GM18502 (cell line): Measurements from ENCODE around the gene NOXO1.

Source experiments
- ATAC-seq: cut with Tn5 transposase; IDR thresholded peaks from one replicate; pipeline ENCODE4 v1.9.1; 2021; ENCODE audit warnings: mild to moderate bottlenecking; ENCODE audit not compliant: unreplicated experiment, poor library complexity

NOXO1 gene

DNA sequence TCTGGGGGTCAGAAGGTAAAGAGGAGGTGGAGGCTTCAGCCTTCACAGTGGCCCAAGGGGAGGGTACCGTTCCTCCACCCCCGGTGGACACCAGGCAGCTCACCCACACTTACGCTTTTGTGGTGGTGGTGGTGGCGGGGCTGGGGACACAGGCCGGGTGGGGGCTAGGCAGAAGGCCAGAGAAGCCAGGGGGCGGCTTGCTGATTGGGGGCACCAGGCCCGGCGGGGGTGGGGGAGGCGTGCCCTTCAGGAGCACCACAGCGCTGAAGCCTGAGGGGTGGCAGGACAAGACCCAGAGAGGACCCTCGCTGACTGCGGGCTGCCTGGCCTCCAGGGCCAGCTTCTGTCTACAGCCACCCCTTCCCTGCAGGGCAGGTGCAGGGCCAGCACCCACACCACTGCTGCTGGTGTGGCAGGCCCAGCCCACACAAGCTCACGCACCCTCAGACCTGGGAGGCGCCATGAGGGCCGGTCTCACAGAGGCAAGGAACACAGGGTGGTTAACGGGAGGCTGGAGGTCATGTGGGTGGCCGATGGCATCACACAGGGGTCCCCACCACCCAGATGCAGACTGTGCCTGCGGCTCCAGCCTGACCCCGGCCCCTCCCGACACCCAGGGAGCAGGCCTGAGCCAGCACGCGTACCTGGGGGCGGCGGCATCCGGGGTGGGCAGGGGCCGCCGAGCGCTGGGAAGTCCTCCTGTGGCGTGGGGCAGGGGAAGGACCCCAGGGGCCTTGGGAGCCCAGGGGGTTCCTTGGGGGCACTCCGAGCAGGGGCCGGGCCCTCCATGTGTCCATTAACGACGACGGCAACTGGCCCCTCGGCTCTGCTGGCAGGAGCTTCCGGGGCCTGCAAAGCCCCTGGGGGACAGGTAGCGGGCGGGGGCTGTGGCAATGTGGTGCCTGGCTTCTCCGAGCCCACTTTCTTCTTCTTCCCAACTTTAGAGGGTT lies 17.9 kb upstream of the NOXO1 start:
- ATAC-seq, result no peak

DNA sequence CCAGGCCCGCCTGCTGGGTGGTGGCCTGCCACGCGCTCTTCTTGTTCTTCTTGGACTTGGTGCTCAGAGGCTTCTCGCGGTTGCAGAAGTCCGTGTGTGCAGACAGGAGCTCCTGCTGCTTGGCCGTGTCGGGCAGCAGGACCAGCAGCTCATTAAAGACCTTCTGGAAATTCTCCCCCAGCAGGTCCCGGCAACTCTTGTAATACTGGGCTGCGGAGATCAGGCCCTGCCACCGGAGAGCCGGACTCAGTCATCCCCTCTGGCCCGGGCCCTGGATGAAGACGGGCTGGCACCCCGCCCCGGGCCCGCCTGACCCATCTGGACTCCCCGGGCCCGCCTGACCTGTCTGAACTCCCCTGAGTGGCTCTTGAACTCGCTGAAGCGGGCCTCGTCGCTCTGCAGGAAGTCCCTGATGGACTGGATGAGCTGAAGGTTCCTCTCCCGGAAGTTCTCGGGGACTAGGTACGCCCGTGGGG lies 17.1 kb upstream of the NOXO1 start:
- ATAC-seq, result no peak

- ATAC-seq, result no peak
These were observed 16.5 kb upstream of the NOXO1 start for GRCh38 chr16:1997494-1998359.

DNA sequence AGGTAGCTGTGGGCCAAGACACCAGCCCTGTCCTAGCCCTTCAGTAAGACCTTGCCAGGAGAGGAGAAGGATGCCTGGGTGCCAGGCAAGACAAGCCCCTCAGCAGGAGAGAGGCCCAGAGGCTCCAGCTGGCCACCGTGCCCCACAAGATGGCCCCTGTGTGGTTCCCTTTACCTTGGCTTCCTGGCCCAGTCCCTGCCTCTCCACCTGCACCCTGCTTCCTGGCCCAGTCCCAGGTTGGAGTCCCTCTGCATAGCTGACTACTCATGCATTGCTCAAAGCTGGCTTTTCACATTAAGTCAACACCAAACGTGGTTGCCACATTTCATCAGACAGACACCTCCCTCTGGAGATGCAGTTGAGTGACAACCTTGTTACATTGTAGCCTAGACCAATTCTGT lies 12.5 kb upstream of the NOXO1 start:
- ATAC-seq, result no peak

DNA sequence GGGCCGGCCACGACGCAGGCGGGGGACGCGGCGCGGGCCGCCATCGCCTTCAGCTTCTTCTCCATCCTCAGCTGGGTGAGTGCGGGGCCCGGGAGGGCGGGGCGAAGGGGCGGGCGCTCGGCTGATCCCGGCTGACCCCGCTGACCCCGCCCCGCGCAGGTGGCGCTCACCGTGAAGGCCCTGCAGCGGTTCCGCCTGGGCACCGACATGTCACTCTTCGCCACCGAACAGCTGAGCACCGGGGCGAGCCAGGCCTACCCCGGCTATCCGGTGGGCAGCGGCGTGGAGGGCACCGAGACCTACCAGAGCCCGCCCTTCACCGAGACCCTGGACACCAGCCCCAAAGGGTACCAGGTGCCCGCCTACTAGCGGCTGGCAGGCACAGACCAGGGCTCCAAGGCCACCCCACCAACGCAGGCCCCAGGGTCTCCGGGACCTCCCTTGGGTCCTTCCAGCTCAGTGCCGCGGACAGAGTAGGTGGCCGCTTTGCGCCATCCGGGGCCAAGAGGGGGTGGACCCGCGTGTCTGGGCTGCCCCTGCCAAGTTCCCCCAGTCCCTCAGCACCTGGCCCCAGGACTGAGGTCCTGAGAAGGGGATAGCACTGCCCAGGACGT lies 11.5 kb upstream of the NOXO1 start:
- no peak for ATAC-seq

GRCh38 chr16:1991948-1992703 lies 10.9 kb upstream of the NOXO1 start:
- peak; percentile 56 for ATAC-seq

DNA sequence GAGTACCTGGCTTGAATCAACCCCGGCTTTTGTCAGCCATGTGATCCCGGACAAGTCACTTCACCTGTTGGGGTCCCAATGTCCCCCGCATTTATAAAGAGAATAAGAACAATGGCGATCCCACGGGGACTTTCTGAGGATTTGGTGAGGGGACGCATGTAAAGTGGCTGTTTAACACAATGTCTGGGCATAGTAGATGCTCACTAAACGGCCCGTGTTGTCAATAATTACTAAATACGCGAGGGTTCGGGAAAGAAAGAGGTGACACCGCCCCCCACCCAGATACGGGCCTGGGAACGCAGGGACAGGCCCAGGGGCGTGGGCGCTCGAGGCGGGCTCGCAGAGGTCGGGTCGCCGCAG lies 10.3 kb upstream of the NOXO1 start:
- no peak for ATAC-seq

- ATAC-seq, result no peak
These were observed 9.9 kb upstream of the NOXO1 start for GRCh38 chr16:1991135-1991551.

DNA sequence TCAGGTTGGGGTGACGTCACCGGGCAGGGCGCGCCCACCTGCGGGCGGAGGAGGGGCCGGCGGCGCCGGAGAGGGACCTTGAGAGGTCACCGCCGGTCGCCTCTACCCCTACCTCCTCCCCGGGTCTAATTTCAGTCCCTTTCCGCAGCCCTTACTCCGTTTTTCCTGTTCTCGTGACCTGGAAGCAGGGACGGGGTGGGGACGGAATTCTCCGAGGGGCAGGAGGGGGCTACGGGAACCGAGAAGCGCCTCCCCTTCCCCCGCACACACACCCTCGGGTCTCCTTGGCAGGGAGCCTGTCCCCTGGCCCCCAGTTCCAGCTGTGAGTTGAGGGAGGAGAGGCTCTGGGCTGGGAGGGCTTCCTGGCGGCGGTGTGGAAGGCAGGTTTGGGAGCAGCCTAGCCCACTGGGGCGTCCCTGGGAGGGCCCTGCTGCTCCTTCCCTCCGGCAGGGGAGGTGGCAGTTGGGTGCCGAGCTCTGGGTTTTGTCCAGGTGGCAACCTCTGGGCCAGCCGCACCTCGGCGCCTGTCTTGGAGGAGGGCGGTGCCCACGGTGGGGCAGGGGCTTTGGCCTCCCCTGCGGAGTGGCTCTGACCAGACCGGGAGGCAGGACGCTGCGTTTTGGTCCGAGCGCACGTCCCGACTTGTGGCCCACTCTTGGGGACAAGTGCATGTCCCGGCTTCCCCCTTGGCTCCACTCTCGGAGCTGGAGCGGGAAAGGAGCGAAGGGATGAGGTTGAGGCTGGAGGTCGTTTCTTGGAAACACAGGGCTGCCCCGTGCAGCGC lies 9.3 kb upstream of the NOXO1 start:
- no peak for ATAC-seq

GRCh38 chr16:1990101-1990350 lies 8.8 kb upstream of the NOXO1 start:
- no peak for ATAC-seq

DNA sequence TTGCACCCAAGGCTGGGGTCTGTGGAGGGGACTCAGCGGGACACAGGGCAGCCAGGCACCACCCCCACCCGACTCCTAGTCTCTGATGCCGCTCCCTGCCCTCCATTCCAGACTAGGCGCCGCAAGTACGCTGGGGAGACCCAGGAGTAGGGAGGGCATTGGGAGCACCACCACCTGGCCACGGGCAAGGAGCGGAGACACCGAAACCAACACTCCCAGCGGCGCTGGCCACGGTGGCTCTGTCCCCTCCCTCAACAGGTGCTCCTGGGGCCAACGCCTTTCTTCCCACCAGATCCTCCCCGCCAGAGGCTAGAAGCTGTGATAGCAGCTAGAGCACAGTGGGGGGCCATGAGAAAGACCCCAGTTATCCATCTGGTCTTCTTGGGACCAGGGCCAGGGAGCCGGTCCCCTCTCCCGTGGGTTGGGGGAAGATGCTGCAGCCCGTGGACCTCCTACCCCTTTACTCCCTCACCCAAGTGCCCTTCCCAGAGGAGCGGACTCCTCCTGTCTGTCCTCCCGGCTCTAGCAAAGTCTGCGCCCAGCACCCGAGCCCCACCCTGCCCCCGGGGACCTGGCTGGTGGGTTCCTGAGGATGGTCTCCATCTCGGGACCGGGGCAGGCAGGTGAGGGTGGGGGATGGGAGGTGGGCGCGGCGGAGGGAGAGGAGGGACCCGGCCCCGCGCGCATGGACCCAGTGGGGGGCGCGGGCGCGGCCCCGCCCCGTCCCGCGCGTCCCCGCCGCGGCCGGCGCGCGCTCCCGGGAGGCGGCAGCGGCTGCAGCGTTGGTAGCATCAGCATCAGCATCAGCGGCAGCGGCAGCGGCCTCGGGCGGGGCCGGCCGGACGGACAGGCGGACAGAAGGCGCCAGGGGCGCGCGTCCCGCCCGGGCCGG lies 8.2 kb upstream of the NOXO1 start, which contains the start of gene SYNGR3:
SYNGR3 (plus strand) TSS at position 762 of the 892 bp plus-strand sequence. CDS start 133 bp downstream, outside the sequence.
- ATAC-seq, result no peak

DNA sequence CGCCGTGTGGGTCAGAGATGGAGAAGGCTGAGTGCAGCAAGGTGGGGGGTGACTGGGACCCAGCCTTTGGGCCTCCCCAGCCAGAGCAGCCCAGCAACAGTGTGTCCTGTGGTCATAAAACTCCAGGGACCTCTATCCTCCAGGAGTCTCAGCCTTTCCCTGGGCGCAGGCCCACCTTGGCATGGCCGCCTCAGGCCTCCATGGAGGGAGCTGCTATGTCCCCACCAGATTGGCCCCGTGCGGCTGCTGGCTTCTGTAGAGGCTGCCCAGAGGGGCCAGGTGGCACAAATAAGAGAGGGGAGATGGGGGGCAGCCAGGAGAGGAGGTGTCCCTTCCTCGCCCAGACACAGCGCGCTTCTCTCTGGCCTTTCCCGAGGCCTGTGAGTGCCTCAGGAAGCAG lies 5.9 kb upstream of the NOXO1 start:
- ATAC-seq, result no peak

GRCh38 chr16:1985466-1986150 lies 4.3 kb upstream of the NOXO1 start:
- ATAC-seq, result no peak

- peak; percentile 17 for ATAC-seq
These were observed 3.3 kb upstream of the NOXO1 start for GRCh38 chr16:1984347-1985225.

GRCh38 chr16:1983544-1984346 lies 2.5 kb upstream of the NOXO1 start, which contains the start of gene GFER:
Gene GFER, plus strand, starts transcription at chr16:1984193. Its CDS starts 26 bp downstream, at chr16:1984219.
- ATAC-seq, result peak; percentile 77

DNA sequence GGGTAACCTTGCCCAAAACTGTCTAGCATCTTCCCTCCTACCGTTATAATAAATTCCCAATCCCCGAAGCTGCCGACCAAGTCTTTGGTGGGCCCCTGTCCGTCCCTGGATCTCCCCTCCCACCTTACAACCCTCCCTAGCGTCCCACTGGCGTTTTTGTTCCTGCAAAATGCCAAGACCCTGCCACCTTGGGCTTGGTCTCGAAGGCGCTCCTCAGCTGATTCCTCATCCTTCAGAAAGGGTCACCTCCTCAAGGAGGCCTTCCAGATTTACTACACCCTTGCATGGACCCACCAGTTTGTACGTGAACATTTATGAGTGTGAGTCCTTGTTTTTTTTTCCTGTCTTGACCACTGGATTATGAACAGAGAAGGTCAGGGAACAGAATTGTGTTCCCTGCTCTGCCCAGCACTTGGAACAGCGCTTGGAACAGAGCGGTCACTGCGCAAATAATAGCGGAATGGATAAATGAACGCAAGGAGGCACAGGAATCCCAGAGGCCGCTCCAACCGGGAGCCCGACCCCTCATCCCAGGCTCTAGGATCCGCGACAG lies 1.8 kb upstream of the NOXO1 start:
- ATAC-seq, result no peak
